Measurements from ENCODE around the gene BTBD8.

GRCh38 chr1:92123868-92124267 is 43.7 kb downstream of the BTBD8 start:
- no peak for TF ChIP-seq POLR2A (IDR thresholded peaks at IDR 0.05)
- TF ChIP-seq POLR2AphosphoS5 (IDR thresholded peaks at IDR 0.05), result no peak
